HEK293 (cell line): ENCODE data around the gene HSD17B1.

Source experiments
- CTCF ChIA-PET: fragments of 350-600 bp; formaldehyde crosslinking; extraction: SDS; loops from one replicate; lab custom pipeline; 2021; ENCODE audit warnings: antibody characterized with exemption; lab: Yijun Ruan, JAX
- POLR2A ChIA-PET: fragments of 300-600 bp; formaldehyde crosslinking; extraction: SDS; loops from one replicate; lab custom pipeline; 2020; ENCODE audit warnings: antibody characterized with exemption, inconsistent platforms; lab: Yijun Ruan, JAX
- H3K27ac ChIP-seq: fragments of 200-500 bp; sonication (Bioruptor generic); 2 replicates; pipeline ENCODE4 v1.5.1; 2014; ENCODE audit warnings: low read depth, low read length, control low read depth, inconsistent platforms; ENCODE audit errors: extremely low read depth
- H3K36me3 ChIP-seq, 2 experiments: fragments of 200-500 bp in 1 of 2; sonication (Bioruptor generic) in 1 of 2; 1 replicate in 1 of 2; 2 replicates in 1 of 2; pipeline ENCODE4 v1.5.1; 2014 to 2017; ENCODE audit warnings: inconsistent platforms in 2 of 2, low read length in 2 of 2; ENCODE audit not compliant: control insufficient read depth in 2 of 2, insufficient read depth in 1 of 2
- H3K4me1 ChIP-seq: fragments of 200-500 bp; sonication (Bioruptor generic); 2 replicates; pipeline ENCODE4 v1.5.1; 2014; ENCODE audit warnings: mild to moderate bottlenecking, low read length, inconsistent platforms; ENCODE audit not compliant: control insufficient read depth, insufficient read depth
- H3K4me3 ChIP-seq: 2 replicates; pipeline ENCODE4 v1.5.1; 2011; ENCODE audit warnings: low read depth, mild to moderate bottlenecking, control low read depth, low read length, moderate library complexity
- H3K9me3 ChIP-seq: fragments of 200-500 bp; sonication (Bioruptor generic); 2 replicates; pipeline ENCODE4 v1.5.1; 2014; ENCODE audit warnings: low read depth, low read length, inconsistent platforms; ENCODE audit not compliant: control insufficient read depth, insufficient read depth
- GLI2 ChIP-seq: fragments of 450-650 bp; formaldehyde crosslinking; IDR thresholded peaks from 2 replicates; pipeline ENCODE4; 2017; ENCODE audit warnings: missing biosample characterization, missing genetic modification characterization, low read depth, borderline replicate concordance
- GLIS1 ChIP-seq: fragments of 450-650 bp; formaldehyde crosslinking; IDR thresholded peaks from 2 replicates; pipeline ENCODE4 v1.5.1; 2016; ENCODE audit warnings: missing biosample characterization, missing genetic modification characterization
- HOXA7 ChIP-seq: sonication (generic); formaldehyde crosslinking; IDR thresholded peaks from 2 replicates; pipeline ENCODE4 v1.8.1; 2022; ENCODE audit warnings: missing genetic modification reagents, borderline replicate concordance
- SCRT1 ChIP-seq: fragments of 450-650 bp; formaldehyde crosslinking; IDR thresholded peaks from 2 replicates; pipeline ENCODE4 v1.5.1; 2016; ENCODE audit warnings: missing biosample characterization, missing genetic modification characterization, borderline replicate concordance
- ZEB2 ChIP-seq: fragments of 450-650 bp; formaldehyde crosslinking; IDR thresholded peaks from 2 replicates; pipeline ENCODE4 v1.5.1; 2016; ENCODE audit warnings: missing biosample characterization, missing genetic modification characterization
- ZNF391 ChIP-seq: fragments of 450-650 bp; formaldehyde crosslinking; IDR thresholded peaks from 2 replicates; pipeline ENCODE4 v1.5.1; 2016; ENCODE audit warnings: low read depth, missing biosample characterization, missing genetic modification characterization, borderline replicate concordance
- ZNF416 ChIP-seq: fragments of 450-650 bp; formaldehyde crosslinking; IDR thresholded peaks from 2 replicates; pipeline ENCODE4 v1.5.1; 2016; ENCODE audit warnings: missing biosample characterization, missing genetic modification characterization
- ZNF501 ChIP-seq: fragments of 450-650 bp; formaldehyde crosslinking; IDR thresholded peaks from 2 replicates; pipeline ENCODE4 v1.5.1; 2016; ENCODE audit warnings: missing biosample characterization, missing genetic modification characterization
- ZNF548 ChIP-seq: fragments of 450-650 bp; formaldehyde crosslinking; IDR thresholded peaks from 2 replicates; pipeline ENCODE4 v1.5.1; 2016; ENCODE audit warnings: missing biosample characterization, missing genetic modification characterization
- ZNF585B ChIP-seq: fragments of 450-650 bp; formaldehyde crosslinking; IDR thresholded peaks from 2 replicates; pipeline ENCODE4 v1.5.1; 2016; ENCODE audit warnings: missing biosample characterization, missing genetic modification characterization
- ZNF670 ChIP-seq: fragments of 450-650 bp; formaldehyde crosslinking; IDR thresholded peaks from 2 replicates; pipeline ENCODE4 v1.5.1; 2016; ENCODE audit warnings: missing biosample characterization, missing genetic modification characterization, low read depth
- ZNF76 ChIP-seq: fragments of 450-650 bp; formaldehyde crosslinking; IDR thresholded peaks from 2 replicates; pipeline ENCODE4; 2016; ENCODE audit warnings: low read depth, missing biosample characterization, missing genetic modification characterization, borderline replicate concordance
- ZNF777 ChIP-seq: fragments of 450-650 bp; formaldehyde crosslinking; IDR thresholded peaks from 2 replicates; pipeline ENCODE4 v1.5.1; 2017; ENCODE audit warnings: missing biosample characterization, missing genetic modification characterization, borderline replicate concordance
- ZNF792 ChIP-seq: fragments of 450-650 bp; formaldehyde crosslinking; IDR thresholded peaks from 2 replicates; pipeline ENCODE4 v1.5.1; 2016; ENCODE audit warnings: missing biosample characterization, missing genetic modification characterization
- TF ChIP-seq, protein P1 (sequence below): fragments of 450-650 bp; formaldehyde crosslinking; IDR thresholded peaks from 2 replicates; pipeline ENCODE4 v1.5.1; 2016; ENCODE audit warnings: missing biosample characterization, missing genetic modification characterization
- TF ChIP-seq, protein P2 (sequence below): sonication (generic); formaldehyde crosslinking; IDR thresholded peaks from 2 replicates; pipeline ENCODE4 v1.8.1; 2022; ENCODE audit warnings: mild to moderate bottlenecking, moderate library complexity, missing genetic modification reagents
- TF ChIP-seq, protein P3 (sequence below): fragments of 450-650 bp; formaldehyde crosslinking; IDR thresholded peaks from 2 replicates; pipeline ENCODE4 v1.5.1; 2016; ENCODE audit warnings: missing biosample characterization, missing genetic modification characterization
- TF ChIP-seq, protein P4 (sequence below): fragments of 450-650 bp; formaldehyde crosslinking; IDR thresholded peaks from 2 replicates; pipeline ENCODE4 v1.5.1; 2016; ENCODE audit warnings: missing biosample characterization, missing genetic modification characterization
- TF ChIP-seq, protein P5 (sequence below): fragments of 450-650 bp; formaldehyde crosslinking; IDR thresholded peaks from 2 replicates; pipeline ENCODE4 v1.5.1; 2016; ENCODE audit warnings: missing biosample characterization, missing genetic modification characterization
- TF ChIP-seq, protein P6 (sequence below): fragments of 450-650 bp; formaldehyde crosslinking; IDR thresholded peaks from 2 replicates; pipeline ENCODE4 v1.5.1; 2016; ENCODE audit warnings: missing biosample characterization, missing genetic modification characterization
- TF ChIP-seq, protein P7 (sequence below): fragments of 450-650 bp; formaldehyde crosslinking; IDR thresholded peaks from 2 replicates; pipeline ENCODE4 v1.5.1; 2016; ENCODE audit warnings: missing biosample characterization, missing genetic modification characterization

HSD17B1 gene

DNA sequence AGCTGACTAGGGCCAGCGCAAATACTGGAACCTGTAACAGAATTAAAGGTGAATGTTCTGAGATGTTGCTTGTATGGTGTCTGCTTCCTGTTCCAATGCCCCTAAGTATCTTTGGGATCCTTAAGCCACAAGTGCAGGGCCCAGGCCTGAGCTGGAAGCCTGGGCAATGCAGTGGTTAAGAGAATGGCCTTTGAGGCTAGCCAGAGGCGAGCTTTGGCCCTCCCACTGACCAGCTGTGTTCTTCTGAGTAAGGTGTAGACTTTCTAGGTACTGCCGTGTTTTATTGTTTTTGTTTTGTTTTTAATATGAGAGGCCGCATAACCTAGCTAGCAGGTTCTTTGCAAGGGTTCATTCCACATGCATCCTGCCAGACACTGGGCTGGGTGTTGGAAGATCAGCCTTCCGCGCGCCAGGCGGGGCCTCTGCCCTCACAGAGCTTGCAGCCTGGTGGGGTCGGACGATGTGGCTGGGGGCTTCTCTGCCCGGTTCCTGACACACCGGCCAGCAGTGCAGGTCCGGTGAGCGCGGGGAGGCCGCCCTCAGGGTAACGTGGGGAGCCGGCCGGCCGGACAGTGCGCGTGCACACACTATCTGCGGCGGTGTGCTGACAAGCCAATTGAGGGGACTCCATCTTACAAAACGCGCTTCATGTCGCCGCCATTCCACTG lies 13.6 kb downstream of the HSD17B1 start (continued):
- TF ChIP-seq, protein P1, sequence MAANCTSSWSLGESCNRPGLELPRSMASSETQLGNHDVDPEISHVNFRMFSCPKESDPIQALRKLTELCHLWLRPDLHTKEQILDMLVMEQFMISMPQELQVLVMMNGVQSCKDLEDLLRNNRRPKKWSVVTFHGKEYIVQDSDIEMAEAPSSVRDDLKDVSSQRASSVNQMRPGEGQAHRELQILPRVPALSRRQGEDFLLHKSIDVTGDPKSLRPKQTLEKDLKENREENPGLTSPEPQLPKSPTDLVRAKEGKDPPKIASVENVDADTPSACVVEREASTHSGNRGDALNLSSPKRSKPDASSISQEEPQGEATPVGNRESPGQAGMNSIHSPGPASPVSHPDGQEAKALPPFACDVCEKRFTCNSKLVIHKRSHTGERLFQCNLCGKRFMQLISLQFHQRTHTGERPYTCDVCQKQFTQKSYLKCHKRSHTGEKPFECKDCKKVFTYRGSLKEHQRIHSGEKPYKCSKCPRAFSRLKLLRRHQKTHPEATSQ, result 0 out of 2 replicates have a peak, but pooled peaks have one; percentile 49
- no peak for TF ChIP-seq ZNF670 (tag by site-specific recombination)
- TF ChIP-seq GLI2 (tag by site-specific recombination), result no peak
- TF ChIP-seq, protein P2, sequence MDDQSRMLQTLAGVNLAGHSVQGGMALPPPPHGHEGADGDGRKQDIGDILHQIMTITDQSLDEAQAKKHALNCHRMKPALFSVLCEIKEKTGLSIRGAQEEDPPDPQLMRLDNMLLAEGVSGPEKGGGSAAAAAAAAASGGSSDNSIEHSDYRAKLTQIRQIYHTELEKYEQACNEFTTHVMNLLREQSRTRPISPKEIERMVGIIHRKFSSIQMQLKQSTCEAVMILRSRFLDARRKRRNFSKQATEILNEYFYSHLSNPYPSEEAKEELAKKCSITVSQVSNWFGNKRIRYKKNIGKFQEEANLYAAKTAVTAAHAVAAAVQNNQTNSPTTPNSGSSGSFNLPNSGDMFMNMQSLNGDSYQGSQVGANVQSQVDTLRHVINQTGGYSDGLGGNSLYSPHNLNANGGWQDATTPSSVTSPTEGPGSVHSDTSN (CRISPR knock-in tag), result 0 out of 2 replicates have a peak, but pooled peaks have one; percentile 13
- TF ChIP-seq, protein P3, sequence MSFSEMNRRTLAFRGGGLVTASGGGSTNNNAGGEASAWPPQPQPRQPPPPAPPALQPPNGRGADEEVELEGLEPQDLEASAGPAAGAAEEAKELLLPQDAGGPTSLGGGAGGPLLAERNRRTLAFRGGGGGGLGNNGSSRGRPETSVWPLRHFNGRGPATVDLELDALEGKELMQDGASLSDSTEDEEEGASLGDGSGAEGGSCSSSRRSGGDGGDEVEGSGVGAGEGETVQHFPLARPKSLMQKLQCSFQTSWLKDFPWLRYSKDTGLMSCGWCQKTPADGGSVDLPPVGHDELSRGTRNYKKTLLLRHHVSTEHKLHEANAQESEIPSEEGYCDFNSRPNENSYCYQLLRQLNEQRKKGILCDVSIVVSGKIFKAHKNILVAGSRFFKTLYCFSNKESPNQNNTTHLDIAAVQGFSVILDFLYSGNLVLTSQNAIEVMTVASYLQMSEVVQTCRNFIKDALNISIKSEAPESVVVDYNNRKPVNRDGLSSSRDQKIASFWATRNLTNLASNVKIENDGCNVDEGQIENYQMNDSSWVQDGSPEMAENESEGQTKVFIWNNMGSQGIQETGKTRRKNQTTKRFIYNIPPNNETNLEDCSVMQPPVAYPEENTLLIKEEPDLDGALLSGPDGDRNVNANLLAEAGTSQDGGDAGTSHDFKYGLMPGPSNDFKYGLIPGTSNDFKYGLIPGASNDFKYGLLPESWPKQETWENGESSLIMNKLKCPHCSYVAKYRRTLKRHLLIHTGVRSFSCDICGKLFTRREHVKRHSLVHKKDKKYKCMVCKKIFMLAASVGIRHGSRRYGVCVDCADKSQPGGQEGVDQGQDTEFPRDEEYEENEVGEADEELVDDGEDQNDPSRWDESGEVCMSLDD (tag by site-specific recombination), result 0 out of 2 replicates have a peak, but pooled peaks have one; percentile 17
- TF ChIP-seq, all 188 proteins: peak for 13

DNA sequence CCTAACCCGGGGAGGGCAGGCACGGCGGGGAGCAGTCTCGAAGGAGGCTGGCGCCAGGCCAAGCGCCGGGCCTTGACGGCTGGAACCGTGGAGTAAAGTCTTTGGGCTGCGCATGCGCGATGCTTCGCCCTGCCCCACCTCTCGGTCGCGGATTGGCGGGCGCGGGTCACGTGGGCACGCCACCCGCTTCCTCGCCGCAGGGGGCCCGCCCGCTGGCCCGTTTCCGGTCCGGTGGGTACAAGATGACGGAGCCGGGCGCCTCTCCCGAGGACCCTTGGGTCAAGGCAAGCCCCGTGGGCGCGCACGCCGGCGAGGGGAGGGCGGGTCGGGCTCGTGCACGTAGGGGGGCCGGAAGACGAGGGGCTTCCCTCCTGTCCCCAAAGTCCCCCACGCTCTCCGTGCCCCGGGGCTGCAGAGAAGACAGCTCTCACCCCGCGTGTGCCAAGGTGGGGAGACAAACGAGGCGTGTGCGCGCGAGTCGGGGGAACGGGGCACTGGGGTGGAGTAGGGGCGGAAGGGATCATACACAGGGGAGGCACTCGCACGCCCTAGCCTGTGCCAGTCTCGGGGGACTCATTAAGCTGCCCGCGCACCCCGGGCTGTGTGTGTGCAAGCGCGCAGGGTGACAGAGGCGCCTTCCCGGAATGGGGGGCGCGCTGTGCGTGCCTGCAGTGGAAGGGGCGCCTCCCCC lies 14.3 kb downstream of the HSD17B1 start, which contains the start of gene MLX:
Gene MLX (plus strand): TSS at position 218 of the 691 bp plus-strand sequence. CDS start 25 bp downstream, at position 243.
- H3K27ac ChIP-seq, result peak within 1 kb of the TSS; percentile 86
- peaks cover 10% of the 10 kb centered on the region; the same call in 1 of the 2 replicates for H3K4me1 ChIP-seq
- ChIA-PET CTCF (interaction anchor here (0.5 to 4.9 kb wide), 5 partner anchors 11 to 258 kb away, joined by 3 to 34 read pairs (median 3); partner anchors contain the start of genes BECN1 and PSMC3IP), POLR2A (interaction anchor here (0.5 to 4.8 kb wide), 12 partner anchors 11 to 410 kb away, joined by 3 to 48 read pairs (median 4); partner anchors contain the start of genes BECN1, PSMC3IP, PSME3 and VPS25)
- H3K4me3 ChIP-seq, result peak within 1 kb of the TSS; percentile 86
- peaks cover 19 to 79% of the 10 kb centered on the region in 2 experiments for H3K36me3 ChIP-seq
- no peaks in the 10 kb centered on the region for H3K9me3 ChIP-seq
- TF ChIP-seq HOXA7 (CRISPR knock-in tag) (no peak), ZNF76 (tag by site-specific recombination) (peak; percentile 71; the same call in 1 of the 2 replicates), ZEB2 (tag by site-specific recombination) (peak; percentile 84; the same call in 1 of the 2 replicates), ZNF585B (tag by site-specific recombination) (no peak), SCRT1 (tag by site-specific recombination) (no peak), ZNF391 (0 out of 2 replicates have a peak, but pooled peaks have one; percentile 43), ZNF416 (tag by site-specific recombination) (no peak), GLIS1 (tag by site-specific recombination) (peak; percentile 94), ZNF501 (tag by site-specific recombination) (peak; percentile 43; the same call in 1 of the 2 replicates), ZNF670 (tag by site-specific recombination) (no peak), ZNF777 (tag by site-specific recombination) (no peak), ZNF548 (tag by site-specific recombination) (no peak), ZNF792 (tag by site-specific recombination) (no peak)
- TF ChIP-seq, protein P4, sequence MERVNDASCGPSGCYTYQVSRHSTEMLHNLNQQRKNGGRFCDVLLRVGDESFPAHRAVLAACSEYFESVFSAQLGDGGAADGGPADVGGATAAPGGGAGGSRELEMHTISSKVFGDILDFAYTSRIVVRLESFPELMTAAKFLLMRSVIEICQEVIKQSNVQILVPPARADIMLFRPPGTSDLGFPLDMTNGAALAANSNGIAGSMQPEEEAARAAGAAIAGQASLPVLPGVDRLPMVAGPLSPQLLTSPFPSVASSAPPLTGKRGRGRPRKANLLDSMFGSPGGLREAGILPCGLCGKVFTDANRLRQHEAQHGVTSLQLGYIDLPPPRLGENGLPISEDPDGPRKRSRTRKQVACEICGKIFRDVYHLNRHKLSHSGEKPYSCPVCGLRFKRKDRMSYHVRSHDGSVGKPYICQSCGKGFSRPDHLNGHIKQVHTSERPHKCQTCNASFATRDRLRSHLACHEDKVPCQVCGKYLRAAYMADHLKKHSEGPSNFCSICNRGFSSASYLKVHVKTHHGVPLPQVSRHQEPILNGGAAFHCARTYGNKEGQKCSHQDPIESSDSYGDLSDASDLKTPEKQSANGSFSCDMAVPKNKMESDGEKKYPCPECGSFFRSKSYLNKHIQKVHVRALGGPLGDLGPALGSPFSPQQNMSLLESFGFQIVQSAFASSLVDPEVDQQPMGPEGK (tag by site-specific recombination), result peak; percentile 91
- TF ChIP-seq, protein P5, sequence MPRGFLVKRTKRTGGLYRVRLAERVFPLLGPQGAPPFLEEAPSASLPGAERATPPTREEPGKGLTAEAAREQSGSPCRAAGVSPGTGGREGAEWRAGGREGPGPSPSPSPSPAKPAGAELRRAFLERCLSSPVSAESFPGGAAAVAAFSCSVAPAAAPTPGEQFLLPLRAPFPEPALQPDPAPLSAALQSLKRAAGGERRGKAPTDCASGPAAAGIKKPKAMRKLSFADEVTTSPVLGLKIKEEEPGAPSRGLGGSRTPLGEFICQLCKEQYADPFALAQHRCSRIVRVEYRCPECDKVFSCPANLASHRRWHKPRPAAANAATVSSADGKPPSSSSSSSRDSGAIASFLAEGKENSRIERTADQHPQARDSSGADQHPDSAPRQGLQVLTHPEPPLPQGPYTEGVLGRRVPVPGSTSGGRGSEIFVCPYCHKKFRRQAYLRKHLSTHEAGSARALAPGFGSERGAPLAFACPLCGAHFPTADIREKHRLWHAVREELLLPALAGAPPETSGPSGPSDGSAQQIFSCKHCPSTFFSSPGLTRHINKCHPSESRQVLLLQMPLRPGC (tag by site-specific recombination), result peak; percentile 38; the same call in 1 of the 2 replicates
- TF ChIP-seq, protein P6, sequence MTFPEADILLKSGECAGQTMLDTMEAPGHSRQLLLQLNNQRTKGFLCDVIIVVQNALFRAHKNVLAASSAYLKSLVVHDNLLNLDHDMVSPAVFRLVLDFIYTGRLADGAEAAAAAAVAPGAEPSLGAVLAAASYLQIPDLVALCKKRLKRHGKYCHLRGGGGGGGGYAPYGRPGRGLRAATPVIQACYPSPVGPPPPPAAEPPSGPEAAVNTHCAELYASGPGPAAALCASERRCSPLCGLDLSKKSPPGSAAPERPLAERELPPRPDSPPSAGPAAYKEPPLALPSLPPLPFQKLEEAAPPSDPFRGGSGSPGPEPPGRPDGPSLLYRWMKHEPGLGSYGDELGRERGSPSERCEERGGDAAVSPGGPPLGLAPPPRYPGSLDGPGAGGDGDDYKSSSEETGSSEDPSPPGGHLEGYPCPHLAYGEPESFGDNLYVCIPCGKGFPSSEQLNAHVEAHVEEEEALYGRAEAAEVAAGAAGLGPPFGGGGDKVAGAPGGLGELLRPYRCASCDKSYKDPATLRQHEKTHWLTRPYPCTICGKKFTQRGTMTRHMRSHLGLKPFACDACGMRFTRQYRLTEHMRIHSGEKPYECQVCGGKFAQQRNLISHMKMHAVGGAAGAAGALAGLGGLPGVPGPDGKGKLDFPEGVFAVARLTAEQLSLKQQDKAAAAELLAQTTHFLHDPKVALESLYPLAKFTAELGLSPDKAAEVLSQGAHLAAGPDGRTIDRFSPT (tag by site-specific recombination), result peak; percentile 99
- TF ChIP-seq, protein P7, sequence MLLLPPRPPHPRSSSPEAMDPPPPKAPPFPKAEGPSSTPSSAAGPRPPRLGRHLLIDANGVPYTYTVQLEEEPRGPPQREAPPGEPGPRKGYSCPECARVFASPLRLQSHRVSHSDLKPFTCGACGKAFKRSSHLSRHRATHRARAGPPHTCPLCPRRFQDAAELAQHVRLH, result no peak
